Neural cell (in vitro differentiated cells): Measurements from ENCODE around the gene MKRN1.

Experiments used
- RAD21 ChIP-seq: fragments of 450-650 bp; conservative IDR thresholded peaks from 2 replicates; pipeline ENCODE4 v1.6.1; 2014; ENCODE audit warnings: antibody characterized with exemption, mild to moderate bottlenecking, moderate library complexity
- SMC3 ChIP-seq: fragments of 450-650 bp; conservative IDR thresholded peaks from 2 replicates; pipeline ENCODE4 v1.6.1; 2014; ENCODE audit warnings: antibody characterized with exemption, mild to moderate bottlenecking, moderate library complexity; ENCODE audit not compliant: poor library complexity
- TAF1 ChIP-seq: IDR thresholded peaks from 2 replicates; pipeline ENCODE4 v1.6.1; 2012; ENCODE audit warnings: low read depth
- TF ChIP-seq, protein P1 (sequence below): fragments of 450-650 bp; IDR thresholded peaks from 2 replicates; pipeline ENCODE4 v1.5.1; 2014; ENCODE audit warnings: antibody characterized with exemption, mild to moderate bottlenecking, moderate library complexity; ENCODE audit not compliant: poor library complexity, severe bottlenecking

DNA sequence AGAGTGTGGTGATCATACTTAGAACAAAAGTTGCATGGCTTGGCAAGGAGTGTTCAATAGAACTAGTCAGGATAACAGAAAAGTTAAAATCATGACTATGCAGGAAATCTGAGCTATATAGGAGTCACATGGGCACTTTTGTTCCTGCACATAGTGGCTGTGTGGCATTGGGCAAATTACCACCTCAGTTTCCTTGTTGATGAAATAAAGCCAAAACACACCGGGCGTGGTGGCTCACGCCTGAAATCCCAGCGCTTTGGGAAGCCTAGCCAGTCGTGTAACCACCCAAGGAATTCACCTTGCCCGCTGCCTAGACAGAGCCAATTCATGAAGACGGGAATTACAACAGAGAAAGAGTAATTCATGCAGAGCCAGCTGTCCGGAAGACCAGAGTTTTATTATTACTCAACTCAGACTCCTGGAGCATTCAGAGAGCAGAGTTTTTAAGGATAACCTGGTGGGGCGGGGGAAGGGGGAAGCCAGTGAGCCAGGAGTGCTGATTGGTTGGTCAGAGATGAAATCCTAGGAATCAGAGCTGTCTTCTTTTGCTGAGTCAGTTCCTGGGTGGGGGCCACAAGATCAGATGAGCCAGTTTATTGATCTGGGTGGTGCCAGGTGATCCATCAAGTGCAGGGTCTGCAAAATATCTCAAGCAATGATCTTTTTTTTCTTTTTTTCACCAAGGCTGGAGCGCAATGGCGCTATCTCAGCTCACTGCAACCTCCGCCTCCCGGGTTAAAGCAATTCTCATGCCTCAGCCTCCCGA is 6.4 kb upstream of the MKRN1 start:
- no peak for TF ChIP-seq RAD21
- TF ChIP-seq, protein P1, sequence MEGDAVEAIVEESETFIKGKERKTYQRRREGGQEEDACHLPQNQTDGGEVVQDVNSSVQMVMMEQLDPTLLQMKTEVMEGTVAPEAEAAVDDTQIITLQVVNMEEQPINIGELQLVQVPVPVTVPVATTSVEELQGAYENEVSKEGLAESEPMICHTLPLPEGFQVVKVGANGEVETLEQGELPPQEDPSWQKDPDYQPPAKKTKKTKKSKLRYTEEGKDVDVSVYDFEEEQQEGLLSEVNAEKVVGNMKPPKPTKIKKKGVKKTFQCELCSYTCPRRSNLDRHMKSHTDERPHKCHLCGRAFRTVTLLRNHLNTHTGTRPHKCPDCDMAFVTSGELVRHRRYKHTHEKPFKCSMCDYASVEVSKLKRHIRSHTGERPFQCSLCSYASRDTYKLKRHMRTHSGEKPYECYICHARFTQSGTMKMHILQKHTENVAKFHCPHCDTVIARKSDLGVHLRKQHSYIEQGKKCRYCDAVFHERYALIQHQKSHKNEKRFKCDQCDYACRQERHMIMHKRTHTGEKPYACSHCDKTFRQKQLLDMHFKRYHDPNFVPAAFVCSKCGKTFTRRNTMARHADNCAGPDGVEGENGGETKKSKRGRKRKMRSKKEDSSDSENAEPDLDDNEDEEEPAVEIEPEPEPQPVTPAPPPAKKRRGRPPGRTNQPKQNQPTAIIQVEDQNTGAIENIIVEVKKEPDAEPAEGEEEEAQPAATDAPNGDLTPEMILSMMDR, result no peak
- TF ChIP-seq SMC3, result no peak
- TF ChIP-seq TAF1, result no peak
